Measurements from ENCODE around the gene SNAI3.

SNAI3 gene

GRCh38 chr16:88691129-88691813 lies 5.0 kb upstream of the SNAI3 start:
- ATAC-seq = no peak
- H3K27me3 Mint-ChIP-seq = no peaks in the 10 kb centered on the region
- H3K4me1 Mint-ChIP-seq = peaks cover 63% of the 10 kb centered on the region
- H3K27ac Mint-ChIP-seq = peak overlapping the region in 1 of 2 donors; percentile 71
- H3K9me3 Mint-ChIP-seq = no peaks in the 10 kb centered on the region
- no peak for DNase-seq
- peak overlapping the region in 1 of 2 donors; percentile 60 for H3K4me3 Mint-ChIP-seq

- peaks cover 64% of the 10 kb centered on the region for H3K4me1 Mint-ChIP-seq
- no peaks in the 10 kb centered on the region for H3K27me3 Mint-ChIP-seq
- no peak overlapping the region for H3K27ac Mint-ChIP-seq
- ATAC-seq (no peak), DNase-seq (no peak)
- peak overlapping the region in 1 of 2 donors; percentile 49 for H3K4me3 Mint-ChIP-seq
- H3K9me3 Mint-ChIP-seq = no peaks in the 10 kb centered on the region
These were observed 4.2 kb upstream of the SNAI3 start for GRCh38 chr16:88690341-88691128.

GRCh38 chr16:88688013-88688778 lies 1.9 kb upstream of the SNAI3 start:
- no peak for DNase-seq
- H3K27ac Mint-ChIP-seq = no peak overlapping the region
- H3K4me1 Mint-ChIP-seq = peaks cover 79% of the 10 kb centered on the region

GRCh38 chr16:88687676-88688012 lies 1.3 kb upstream of the SNAI3 start:
- H3K27me3 Mint-ChIP-seq = no peaks in the 10 kb centered on the region
- H3K4me3 Mint-ChIP-seq = no peak overlapping the region
- H3K4me1 Mint-ChIP-seq = peaks cover 78% of the 10 kb centered on the region
- H3K9me3 Mint-ChIP-seq = no peaks in the 10 kb centered on the region
- DNase-seq (no peak), ATAC-seq (no peak)
- H3K27ac Mint-ChIP-seq = no peak overlapping the region

More at GRCh38 chr16:88688013-88688778, 1.9 kb upstream of the SNAI3 start:
- Mint-ChIP-seq H3K4me3 (no peak overlapping the region), H3K27me3 (no peaks in the 10 kb centered on the region), H3K9me3 (no peaks in the 10 kb centered on the region)
- no peak for ATAC-seq

- H3K27me3 Mint-ChIP-seq = no peaks in the 10 kb centered on the region
- DNase-seq (no peak), ATAC-seq (no peak)
- no peaks in the 10 kb centered on the region for H3K9me3 Mint-ChIP-seq
- H3K4me3 Mint-ChIP-seq = no peak overlapping the region
- H3K27ac Mint-ChIP-seq = no peak overlapping the region
- peaks cover 78% of the 10 kb centered on the region for H3K4me1 Mint-ChIP-seq
These were observed 908 bp upstream of the SNAI3 start for GRCh38 chr16:88687254-88687576.

- H3K9me3 Mint-ChIP-seq = no peaks in the 10 kb centered on the region
- peak overlapping the region; percentile 80 to 82 for H3K4me3 Mint-ChIP-seq
- H3K4me1 Mint-ChIP-seq = peaks cover 78% of the 10 kb centered on the region
- no peaks in the 10 kb centered on the region for H3K27me3 Mint-ChIP-seq
- no peak overlapping the region for H3K27ac Mint-ChIP-seq
- DNase-seq = no peak
- ATAC-seq = peak; percentile 38
These were observed 257 bp downstream of the SNAI3 start for GRCh38 chr16:88686062-88686438.

- ATAC-seq (peak; percentile 40), DNase-seq (peak; percentile 65 to 68)
- H3K4me1 Mint-ChIP-seq = peaks cover 76% of the 10 kb centered on the region
- peak overlapping the region; percentile 80 to 82 for H3K4me3 Mint-ChIP-seq
- H3K27ac Mint-ChIP-seq = no peak overlapping the region
- H3K9me3 Mint-ChIP-seq = no peaks in the 10 kb centered on the region
- H3K27me3 Mint-ChIP-seq = no peaks in the 10 kb centered on the region
These were observed 898 bp downstream of the SNAI3 start for GRCh38 chr16:88685156-88686061.

GRCh38 chr16:88684569-88685155 lies 1.6 kb downstream of the SNAI3 start:
- no peak for ATAC-seq
- peak overlapping the region; percentile 26 to 82 for H3K4me3 Mint-ChIP-seq
- no peaks in the 10 kb centered on the region for H3K27me3 Mint-ChIP-seq
- no peak for DNase-seq
- H3K27ac Mint-ChIP-seq = no peak overlapping the region
- H3K9me3 Mint-ChIP-seq = no peaks in the 10 kb centered on the region
- peaks cover 69% of the 10 kb centered on the region for H3K4me1 Mint-ChIP-seq

- H3K4me1 Mint-ChIP-seq = peaks cover 50% of the 10 kb centered on the region
- ATAC-seq = peak; percentile 85
- no peaks in the 10 kb centered on the region for H3K27me3 Mint-ChIP-seq
- no peaks in the 10 kb centered on the region for H3K9me3 Mint-ChIP-seq
- peak overlapping the region; percentile 77 to 81 for H3K4me3 Mint-ChIP-seq
- H3K27ac Mint-ChIP-seq = peak overlapping the region; percentile 92 to 95
- peak; percentile 57 to 77 for DNase-seq
These were observed 4.4 kb downstream of the SNAI3 start for GRCh38 chr16:88681709-88682451.

GRCh38 chr16:88681084-88681680 lies 5.1 kb downstream of the SNAI3 start:
- peak in 1 of 2 donors; percentile 55 for DNase-seq
- Mint-ChIP-seq H3K4me3 (peak overlapping the region; percentile 77 to 81), H3K27ac (peak overlapping the region in 1 of 2 donors; percentile 76), H3K4me1 (peaks cover 47% of the 10 kb centered on the region), H3K9me3 (no peaks in the 10 kb centered on the region), H3K27me3 (no peaks in the 10 kb centered on the region)
- ATAC-seq = peak; percentile 41

- peaks cover 47% of the 10 kb centered on the region for H3K4me1 Mint-ChIP-seq
- no peaks in the 10 kb centered on the region for H3K27me3 Mint-ChIP-seq
- ATAC-seq (no peak), DNase-seq (no peak)
- H3K9me3 Mint-ChIP-seq = no peaks in the 10 kb centered on the region
- no peak overlapping the region for H3K27ac Mint-ChIP-seq
- H3K4me3 Mint-ChIP-seq = peak overlapping the region; percentile 77 to 81
These were observed 5.7 kb downstream of the SNAI3 start for GRCh38 chr16:88680554-88681083.

GRCh38 chr16:88678224-88678979 lies 7.9 kb downstream of the SNAI3 start:
- no peak overlapping the region for H3K27ac Mint-ChIP-seq
- no peaks in the 10 kb centered on the region for H3K9me3 Mint-ChIP-seq
- ATAC-seq = no peak
- no peak overlapping the region for H3K4me3 Mint-ChIP-seq
- H3K4me1 Mint-ChIP-seq = peaks cover 25% of the 10 kb centered on the region
- no peaks in the 10 kb centered on the region for H3K27me3 Mint-ChIP-seq
- DNase-seq = no peak

- H3K27ac Mint-ChIP-seq = no peak overlapping the region
- DNase-seq = no peak
These were observed 8.6 kb downstream of the SNAI3 start for GRCh38 chr16:88677721-88678120.

More at GRCh38 chr16:88677721-88678120, 8.6 kb downstream of the SNAI3 start:
- Mint-ChIP-seq H3K4me1 (peaks cover 21% of the 10 kb centered on the region), H3K27me3 (no peaks in the 10 kb centered on the region), H3K9me3 (no peaks in the 10 kb centered on the region), H3K4me3 (no peak overlapping the region)
- no peak for ATAC-seq
